GM12875 (cell line): Measurements from ENCODE around the gene CD48.

ENCODE experiments used
- H3K4me3 ChIP-seq: one replicate; pipeline ENCODE4 v1.5.1; 2011; ENCODE audit warnings: low read depth, low read length, control low read depth
- TF ChIP-seq, protein P1 (sequence below): IDR thresholded peaks from 2 replicates; pipeline ENCODE4 v1.5.1; 2011; ENCODE audit warnings: low read depth, mild to moderate bottlenecking, control low read depth, inconsistent platforms, low read length, moderate library complexity, borderline replicate concordance; ENCODE audit not compliant: insufficient read depth

CD48 gene

DNA sequence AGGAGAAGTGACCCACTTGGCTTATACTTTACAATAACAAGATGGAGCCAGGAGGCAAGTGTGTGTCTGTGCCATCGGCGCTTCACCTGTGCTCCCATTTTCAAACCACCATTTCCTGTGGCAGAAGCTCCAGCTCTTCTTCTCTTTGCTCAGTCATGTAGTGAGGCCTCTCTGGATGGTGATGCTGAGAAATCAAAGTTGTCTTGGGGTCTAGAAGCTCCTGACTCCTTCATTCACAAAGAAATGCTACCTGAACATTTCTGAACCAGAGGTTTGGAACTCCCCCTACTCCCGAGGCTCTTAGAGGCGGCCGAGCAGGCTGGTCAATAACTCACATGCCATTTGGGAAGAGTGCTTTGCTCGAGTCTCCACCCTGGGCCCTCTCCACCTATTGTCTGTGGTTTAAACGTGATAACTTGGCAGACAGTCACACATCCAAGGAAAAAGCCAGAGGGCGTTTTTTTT is 82.8 kb downstream of the CD48 start:
- no peak overlapping the region for H3K4me3 ChIP-seq
- TF ChIP-seq, protein P1, sequence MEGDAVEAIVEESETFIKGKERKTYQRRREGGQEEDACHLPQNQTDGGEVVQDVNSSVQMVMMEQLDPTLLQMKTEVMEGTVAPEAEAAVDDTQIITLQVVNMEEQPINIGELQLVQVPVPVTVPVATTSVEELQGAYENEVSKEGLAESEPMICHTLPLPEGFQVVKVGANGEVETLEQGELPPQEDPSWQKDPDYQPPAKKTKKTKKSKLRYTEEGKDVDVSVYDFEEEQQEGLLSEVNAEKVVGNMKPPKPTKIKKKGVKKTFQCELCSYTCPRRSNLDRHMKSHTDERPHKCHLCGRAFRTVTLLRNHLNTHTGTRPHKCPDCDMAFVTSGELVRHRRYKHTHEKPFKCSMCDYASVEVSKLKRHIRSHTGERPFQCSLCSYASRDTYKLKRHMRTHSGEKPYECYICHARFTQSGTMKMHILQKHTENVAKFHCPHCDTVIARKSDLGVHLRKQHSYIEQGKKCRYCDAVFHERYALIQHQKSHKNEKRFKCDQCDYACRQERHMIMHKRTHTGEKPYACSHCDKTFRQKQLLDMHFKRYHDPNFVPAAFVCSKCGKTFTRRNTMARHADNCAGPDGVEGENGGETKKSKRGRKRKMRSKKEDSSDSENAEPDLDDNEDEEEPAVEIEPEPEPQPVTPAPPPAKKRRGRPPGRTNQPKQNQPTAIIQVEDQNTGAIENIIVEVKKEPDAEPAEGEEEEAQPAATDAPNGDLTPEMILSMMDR, result no peak
